GM19351 (cell line): ENCODE results near the gene NAA25.

Experiments
- ATAC-seq: cut with Tn5 transposase; IDR thresholded peaks from one replicate; pipeline ENCODE4 v1.9.1; 2021; ENCODE audit warnings: mild to moderate bottlenecking, moderate library complexity; ENCODE audit not compliant: unreplicated experiment

NAA25 gene

DNA sequence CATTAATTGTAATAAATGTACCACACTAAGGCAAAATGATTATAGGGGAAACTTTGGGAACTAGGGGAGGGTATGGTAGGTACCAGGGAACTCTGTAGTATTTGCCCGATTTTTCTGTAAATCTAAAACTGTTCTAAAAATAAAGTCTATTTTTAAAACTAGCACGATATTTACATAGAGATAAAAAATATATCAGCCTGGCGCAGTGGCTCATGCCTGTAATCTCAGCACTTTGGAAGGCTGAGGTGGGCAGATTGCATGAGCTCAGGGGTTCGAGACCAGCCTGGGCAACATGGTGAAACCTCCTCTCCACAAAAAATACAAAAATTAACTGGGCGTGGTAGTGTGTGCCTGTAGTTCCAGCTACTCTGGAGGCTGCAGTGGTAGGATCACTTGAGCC lies 128.0 kb downstream of the NAA25 start:
- no peak for ATAC-seq

DNA sequence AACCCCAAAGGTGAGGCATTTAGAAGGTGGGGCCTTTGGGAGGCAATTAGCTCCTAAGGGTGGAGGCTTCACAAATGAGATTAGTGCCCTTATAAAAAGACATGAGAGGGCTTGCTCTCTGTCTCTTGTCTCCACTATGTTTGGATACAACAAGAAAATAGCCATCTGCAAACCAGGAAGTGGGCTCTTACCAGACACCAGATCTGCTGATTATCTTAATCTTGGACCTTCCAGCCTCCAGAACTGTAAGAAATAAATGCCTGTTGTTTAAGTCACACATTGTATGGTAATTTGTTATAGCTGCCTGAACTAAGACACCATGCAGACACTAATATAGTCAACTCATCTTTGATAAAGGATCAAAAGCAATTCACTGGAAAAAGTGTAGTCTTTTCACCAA lies 130.0 kb downstream of the NAA25 start:
- ATAC-seq = no peak

DNA sequence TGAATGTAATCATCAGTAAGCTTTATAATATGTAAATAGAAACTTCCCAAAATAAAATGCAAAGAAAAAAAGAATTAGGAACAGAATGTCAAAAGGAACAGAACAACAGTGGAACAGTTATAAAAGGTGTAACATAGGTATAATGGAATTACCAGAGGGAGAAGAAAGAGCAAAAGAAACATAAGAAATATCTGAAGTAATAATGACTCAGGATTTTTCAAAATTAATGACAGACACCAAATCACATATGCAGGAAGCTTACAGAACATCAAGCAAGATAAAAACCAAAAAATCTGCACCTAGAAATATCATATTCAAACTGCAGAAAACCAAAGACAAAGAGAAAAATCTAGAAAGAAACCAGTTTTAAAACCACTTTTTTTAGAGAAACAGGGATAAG lies 131.7 kb downstream of the NAA25 start:
- no peak for ATAC-seq
